Articular chondrocyte of knee joint (primary cell): ENCODE results near the gene OR52D1. TPM values are rescaled to one million over a fixed set of nuclear protein-coding genes. Genes with fewer than 3 reads are reported as not detected.

Source experiments
- total RNA-seq: library from RNA; depleted of rRNA; stranded (reverse); fragments of >200 nt; gene quantifications from 2 replicates; pipeline ENCODE4 v1.2.3, GENCODE V29; 2012

Gene OR52D1
- total RNA-seq, result not detected in 2 replicates

DNA sequence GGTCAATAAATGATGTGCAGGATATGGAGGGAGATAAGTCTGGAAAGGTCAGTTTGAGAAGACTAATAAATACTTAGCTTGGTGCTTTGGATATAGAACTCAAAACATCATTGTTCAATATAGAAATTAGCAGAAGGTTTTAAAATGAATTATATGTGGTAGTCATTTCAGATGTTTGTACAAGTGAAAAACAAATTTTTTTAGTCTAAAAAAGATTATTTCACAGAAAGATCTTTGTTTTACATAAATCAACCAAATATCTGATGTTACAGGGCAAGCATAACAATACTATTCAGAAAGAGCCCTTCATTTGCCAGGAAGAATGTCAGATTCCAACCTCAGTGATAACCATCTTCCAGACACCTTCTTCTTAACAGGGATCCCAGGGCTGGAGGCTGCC lies at the start of gene OR52D1:
TSS of gene OR52D1 (plus strand) at position 301 of the 400 bp plus-strand sequence. CDS start at position 323, 22 bp downstream.

DNA sequence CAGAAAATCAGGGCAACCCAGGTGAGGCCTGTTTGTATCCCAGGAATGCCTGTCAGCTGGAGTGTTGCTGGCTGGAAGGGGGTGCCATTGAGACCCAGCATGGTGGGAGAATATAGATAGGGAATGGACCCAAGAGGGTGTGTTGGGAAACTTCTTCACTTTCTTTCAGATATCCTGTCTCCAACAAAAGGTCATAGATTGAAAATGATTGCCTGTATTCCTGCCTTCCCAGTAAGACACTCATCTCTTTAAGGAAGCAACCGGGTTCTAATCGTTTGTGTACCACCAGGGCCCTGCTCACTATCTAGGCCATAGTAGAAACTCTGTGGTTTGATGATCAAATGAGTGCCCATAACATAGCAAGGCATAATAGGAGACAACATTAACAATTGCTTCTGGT lies 47.1 kb upstream of the OR52D1 start, which contains the start of gene OR51I1:
TSS of gene OR51I1 (minus strand) at position 101 of the 400 bp plus-strand sequence. CDS start at position 101, 0 bp downstream.

DNA sequence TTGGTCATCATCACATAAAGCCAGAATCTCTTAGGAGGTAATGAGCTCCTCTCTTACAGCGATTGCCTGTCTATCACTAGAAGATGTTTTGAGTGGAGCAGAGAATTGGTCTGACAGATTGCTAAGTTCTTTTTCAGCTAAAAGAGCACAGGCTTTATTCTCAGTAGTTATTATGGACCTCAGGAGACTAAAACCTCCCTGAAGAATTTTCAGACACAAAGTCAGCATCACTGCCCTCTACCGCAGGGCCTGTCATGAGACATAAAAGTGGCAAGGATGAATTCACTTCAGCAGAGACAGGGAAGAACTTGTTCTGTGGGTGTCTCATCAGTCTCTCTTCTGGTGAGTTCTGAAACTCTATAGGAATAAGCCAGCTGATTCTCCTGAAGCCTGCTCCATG lies 39.5 kb upstream of the OR52D1 start, which contains the start of gene OR51I2:
TSS of gene OR51I2 (plus strand) at position 301 of the 400 bp plus-strand sequence. CDS start 4,166 bp downstream, outside the sequence.

DNA sequence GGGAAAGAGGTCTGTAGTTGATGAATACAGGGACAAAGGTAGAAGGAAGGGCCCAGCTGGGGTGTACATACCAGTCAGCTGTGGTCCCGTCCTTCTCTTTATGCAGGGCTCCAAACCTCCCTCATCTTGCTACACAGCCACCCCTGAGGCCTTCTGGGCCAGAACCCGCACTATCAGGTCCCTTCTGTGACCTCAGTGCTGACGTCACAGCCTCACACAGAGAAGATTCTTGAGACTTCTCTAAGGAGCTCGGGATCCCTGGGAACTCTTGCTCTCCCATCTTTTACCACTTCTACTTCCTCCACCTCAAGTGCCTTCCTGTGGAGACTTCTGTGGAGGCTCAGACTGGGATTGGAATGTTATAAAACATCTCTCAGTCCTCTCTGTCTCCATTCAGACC lies 21.3 kb downstream of the OR52D1 start, which contains the start of gene UBQLN3:
TSS of gene UBQLN3 (minus strand) at position 155 of the 400 bp plus-strand sequence. CDS start 399 bp downstream, outside the sequence.

DNA sequence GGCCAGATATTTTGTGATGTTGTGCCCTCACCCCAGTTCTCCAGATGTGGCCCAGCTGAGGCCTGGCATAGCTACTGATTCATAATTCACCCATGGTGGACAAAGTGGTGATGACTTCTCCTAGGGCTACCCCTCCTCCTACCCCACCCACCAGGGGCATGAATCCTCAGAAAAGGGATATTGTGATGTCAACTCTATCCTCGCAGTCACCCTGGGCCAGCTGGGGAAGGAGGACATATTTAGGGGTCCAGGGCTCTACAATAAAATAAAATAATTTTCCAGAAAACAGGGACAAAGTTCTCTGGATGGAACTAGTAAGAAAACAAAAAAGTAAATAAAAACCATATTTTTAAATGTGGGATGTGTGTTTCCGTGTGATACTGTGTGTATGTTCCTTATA lies 28.1 kb downstream of the OR52D1 start, which contains the start of gene UBQLNL:
TSS of gene UBQLNL (minus strand) at position 101 of the 400 bp plus-strand sequence. CDS start 258 bp downstream, outside the sequence.

Other genes with a start within 250 kb of the OR52D1 start
- not detected in 2 replicates for gene HBG1, start 238.8 kb upstream of the OR52D1 start, total RNA-seq
- not detected in 2 replicates for gene HBG2, start 233.9 kb upstream of the OR52D1 start, total RNA-seq
- not detected in 2 replicates for gene HBE1, start 218.7 kb upstream of the OR52D1 start, total RNA-seq
- gene OR51B4, start 186.7 kb upstream of the OR52D1 start, total RNA-seq, result not detected in 2 replicates
- gene OR51B2, start 164.4 kb upstream of the OR52D1 start, total RNA-seq, result not detected in 2 replicates
- 0.11 and 0.26 TPM in 2 replicates for gene OR51B5, start 145.2 kb upstream of the OR52D1 start, total RNA-seq
- gene OR51B6, start 137.2 kb upstream of the OR52D1 start, total RNA-seq, result not detected in 2 replicates
- not detected in 2 replicates for gene OR51M1, start 104.9 kb upstream of the OR52D1 start, total RNA-seq
- gene OR51Q1, start 66.6 kb upstream of the OR52D1 start, total RNA-seq, result not detected in 2 replicates
- gene OR51I1, start 47.2 kb upstream of the OR52D1 start, total RNA-seq, result 0.22 TPM in 1 of 2 replicates, not detected in the other
- not detected in 2 replicates for gene OR51I2, start 39.4 kb upstream of the OR52D1 start, total RNA-seq
- gene UBQLN3, start 21.3 kb downstream of the OR52D1 start, total RNA-seq, result 0.11 and 0.13 TPM in 2 replicates
- 0.39 and 0.65 TPM in 2 replicates for gene UBQLNL, start 28.0 kb downstream of the OR52D1 start, total RNA-seq
- 0.65 and 1.0 TPM in 2 replicates for gene OR52H1, start 59.9 kb downstream of the OR52D1 start, total RNA-seq
- gene OR52B6, start 92.2 kb downstream of the OR52D1 start, total RNA-seq, result not detected in 2 replicates
- gene TRIM6, start 108.0 kb downstream of the OR52D1 start, total RNA-seq, result 9.4 and 9.7 TPM in 2 replicates
- gene TRIM34, start 136.3 kb downstream of the OR52D1 start, total RNA-seq, result 12.3 and 15.6 TPM in 2 replicates
- 31.6 and 35.8 TPM in 2 replicates for gene TRIM5, start 196.4 kb downstream of the OR52D1 start, total RNA-seq
- 39.1 and 76.3 TPM in 2 replicates for gene TRIM22, start 201.1 kb downstream of the OR52D1 start, total RNA-seq
- gene OR56B1, start 247.8 kb downstream of the OR52D1 start, total RNA-seq, result under 0.01 TPM in 1 of 2 replicates, not detected in the other